DND-41 (cell line): Measurements from ENCODE around the gene TSC2.

ENCODE experiments used
- EZH2 ChIP-seq: IDR thresholded peaks from 3 replicates; pipeline ENCODE4 v1.6.1; 2012; ENCODE audit warnings: borderline replicate concordance, low read depth, mild to moderate bottlenecking, moderate library complexity, low read length, inconsistent platforms; ENCODE audit not compliant: severe bottlenecking
- TF ChIP-seq, protein P1 (sequence below): IDR thresholded peaks from 2 replicates; pipeline ENCODE4 v1.5.1; 2012; ENCODE audit warnings: borderline replicate concordance, low read length, moderate library complexity, mild to moderate bottlenecking; ENCODE audit not compliant: poor library complexity, severe bottlenecking; ENCODE audit errors: extremely low read depth

GRCh38 chr16:2079991-2080390 is 32.2 kb downstream of the TSC2 start:
- no peak for TF ChIP-seq EZH2
- TF ChIP-seq, protein P1, sequence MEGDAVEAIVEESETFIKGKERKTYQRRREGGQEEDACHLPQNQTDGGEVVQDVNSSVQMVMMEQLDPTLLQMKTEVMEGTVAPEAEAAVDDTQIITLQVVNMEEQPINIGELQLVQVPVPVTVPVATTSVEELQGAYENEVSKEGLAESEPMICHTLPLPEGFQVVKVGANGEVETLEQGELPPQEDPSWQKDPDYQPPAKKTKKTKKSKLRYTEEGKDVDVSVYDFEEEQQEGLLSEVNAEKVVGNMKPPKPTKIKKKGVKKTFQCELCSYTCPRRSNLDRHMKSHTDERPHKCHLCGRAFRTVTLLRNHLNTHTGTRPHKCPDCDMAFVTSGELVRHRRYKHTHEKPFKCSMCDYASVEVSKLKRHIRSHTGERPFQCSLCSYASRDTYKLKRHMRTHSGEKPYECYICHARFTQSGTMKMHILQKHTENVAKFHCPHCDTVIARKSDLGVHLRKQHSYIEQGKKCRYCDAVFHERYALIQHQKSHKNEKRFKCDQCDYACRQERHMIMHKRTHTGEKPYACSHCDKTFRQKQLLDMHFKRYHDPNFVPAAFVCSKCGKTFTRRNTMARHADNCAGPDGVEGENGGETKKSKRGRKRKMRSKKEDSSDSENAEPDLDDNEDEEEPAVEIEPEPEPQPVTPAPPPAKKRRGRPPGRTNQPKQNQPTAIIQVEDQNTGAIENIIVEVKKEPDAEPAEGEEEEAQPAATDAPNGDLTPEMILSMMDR = no peak
